HG02852 (cell line): ENCODE data around the gene MYL7.

Experiments used
- ATAC-seq: cut with Tn5 transposase; IDR thresholded peaks from one replicate; pipeline ENCODE4 v1.9.1; 2021; ENCODE audit warnings: mild to moderate bottlenecking, moderate library complexity; ENCODE audit not compliant: unreplicated experiment

Gene MYL7

GRCh38 chr7:44101966-44102845 lies 38.9 kb downstream of the MYL7 start:
- no peak for ATAC-seq

- no peak for ATAC-seq
These were observed 39.7 kb downstream of the MYL7 start for GRCh38 chr7:44101303-44101965.

- ATAC-seq = no peak
These were observed 40.5 kb downstream of the MYL7 start for GRCh38 chr7:44100458-44101302.

GRCh38 chr7:44099669-44100068 lies 41.5 kb downstream of the MYL7 start:
- ATAC-seq = no peak

- ATAC-seq = no peak
These were observed 42.8 kb downstream of the MYL7 start for GRCh38 chr7:44098092-44099068.

GRCh38 chr7:44097064-44097932 lies 43.8 kb downstream of the MYL7 start:
- ATAC-seq = peak; percentile 66

- no peak for ATAC-seq
These were observed 44.7 kb downstream of the MYL7 start for GRCh38 chr7:44096326-44096881.

- ATAC-seq = no peak
These were observed 45.4 kb downstream of the MYL7 start for GRCh38 chr7:44095781-44096180.

- no peak for ATAC-seq
These were observed 46.1 kb downstream of the MYL7 start for GRCh38 chr7:44094883-44095592.

- no peak for ATAC-seq
These were observed 46.8 kb downstream of the MYL7 start for GRCh38 chr7:44094365-44094764.

- ATAC-seq = no peak
These were observed 48.0 kb downstream of the MYL7 start for GRCh38 chr7:44093102-44093641.
